A549 treated with Hydrocortisone at 1 μM for 4 hours (cell line): ENCODE results near the gene PRIM1. TPM values are rescaled to one million over a fixed set of nuclear protein-coding genes. Genes with fewer than 3 reads are reported as not detected.

Experiments
- total RNA-seq: library from RNA; stranded (reverse); fragments of 200-300 nt; extraction: Qiagen RNA extraction; gene quantifications from 5 replicates; pipeline ENCODE4 v1.2.3, GENCODE V29; 2022

The PRIM1 gene
- 23.7 to 32.4 TPM (median 25.2 TPM) in 5 replicates for total RNA-seq

GRCh38 chr12:56751712-56752598, at the start of gene PRIM1:
Gene PRIM1 (minus strand): TSS chr12:56752323. CDS start chr12:56752298, 25 bp downstream.

GRCh38 chr12:56724972-56725722, 27.0 kb downstream of the PRIM1 start, which contains the start of gene NACA:
Gene NACA (minus strand): TSS chr12:56725299. CDS start chr12:56724521, 778 bp downstream.

GRCh38 chr12:56688129-56688845, 63.8 kb downstream of the PRIM1 start, which contains the start of gene PTGES3:
Gene PTGES3 (minus strand): TSS chr12:56688284. CDS start chr12:56687999, 285 bp downstream.

Other genes starting within 250 kb of the PRIM1 start
- gene RBMS2, start 230.5 kb downstream of the PRIM1 start, total RNA-seq: 9.1 to 12.2 TPM (median 11.0 TPM) in 5 replicates
- 26.6 to 44.1 TPM (median 39.4 TPM) in 5 replicates for gene BAZ2A, start 122.0 kb downstream of the PRIM1 start, total RNA-seq
- 875 to 961 TPM (median 909 TPM) in 5 replicates for gene ATP5F1B, start 106.3 kb downstream of the PRIM1 start, total RNA-seq
- gene PTGES3, start 64.0 kb downstream of the PRIM1 start, total RNA-seq: 350 to 444 TPM (median 376 TPM) in 5 replicates
- gene NACA, start 27.0 kb downstream of the PRIM1 start, total RNA-seq: 1,471 to 1,612 TPM (median 1,521 TPM) in 5 replicates
- 0.82 to 1.6 TPM (median 1.1 TPM) in 5 replicates for gene HSD17B6, start 11.0 kb upstream of the PRIM1 start, total RNA-seq
- 0.06 TPM in 1 of 5 replicates, not detected in the others for gene SDR9C7, start 182.1 kb upstream of the PRIM1 start, total RNA-seq
- gene RDH16, start 205.3 kb upstream of the PRIM1 start, total RNA-seq: 0.12 to 0.22 TPM (median 0.15 TPM) in 5 replicates